HS-27A (cell line): ENCODE data around the gene OTOL1.

Experiments
- DNase-seq: peaks from one replicate; pipeline ENCODE4 v3.0.0-alpha.2; 2012; ENCODE audit warnings: low read depth, missing footprints

Gene OTOL1

GRCh38 chr3:161545824-161546223 lies 49.2 kb downstream of the OTOL1 start:
- no peak for DNase-seq

- no peak for DNase-seq
These were observed 51.7 kb downstream of the OTOL1 start for GRCh38 chr3:161548301-161548700.

- DNase-seq: no peak
These were observed 52.7 kb downstream of the OTOL1 start for GRCh38 chr3:161549261-161549660.

GRCh38 chr3:161550491-161551195 lies 54.0 kb downstream of the OTOL1 start:
- DNase-seq: no peak

- no peak for DNase-seq
These were observed 55.1 kb downstream of the OTOL1 start for GRCh38 chr3:161551697-161552096.

GRCh38 chr3:161552984-161553560 lies 56.5 kb downstream of the OTOL1 start:
- no peak for DNase-seq
